H1 (cell line): ENCODE data around the gene ARHGAP8. TPM values are rescaled to one million over a fixed set of nuclear protein-coding genes. Genes with fewer than 3 reads are reported as not detected.

ENCODE experiments used
- CTCF ChIA-PET: fragments of 300-600 bp; sonication (Branson Sonifier 250); formaldehyde crosslinking; loops from one replicate; lab custom pipeline; 2021; ENCODE audit not compliant: partially characterized antibody; lab: Charles Lee
- POLR2A ChIA-PET: fragments of 300-600 bp; sonication (Branson Sonifier 250); formaldehyde crosslinking; loops from one replicate; lab custom pipeline; 2021; ENCODE audit warnings: inconsistent platforms; ENCODE audit not compliant: partially characterized antibody; lab: Charles Lee
- DNase-seq, 2 experiments: peaks; one replicate each; pipeline versions ENCODE4 v3.0.0 to v3.0.0-alpha.2; 2010 to 2022; ENCODE audit warnings: low spot score in 2 of 2, low read depth in 1 of 2, mixed read lengths in 1 of 2
- FAIRE-seq: peaks from 2 replicates; lab custom pipeline; 2011; peaks lifted over from hg19 to GRCh38; lab: Jason Lieb, UNC
- H2AFZ ChIP-seq: 2 replicates; pipeline ENCODE4 v1.8.1; 2012; ENCODE audit warnings: low read length, inconsistent platforms
- H2AK5ac ChIP-seq: 2 replicates; pipeline ENCODE4 v1.6.1; 2013; ENCODE audit warnings: low read depth, low read length
- H2BK120ac ChIP-seq: replicated peaks from 2 replicates; pipeline ENCODE3; 2013; ENCODE audit warnings: low read depth, low read length, inconsistent platforms
- H2BK12ac ChIP-seq: 2 replicates; pipeline ENCODE4 v1.6.1; 2013; ENCODE audit warnings: low read depth, low read length
- H2BK15ac ChIP-seq: 2 replicates; pipeline ENCODE4 v1.6.1; 2013; ENCODE audit warnings: low read length
- H2BK20ac ChIP-seq: 2 replicates; pipeline ENCODE4 v1.6.1; 2013; ENCODE audit warnings: low read length
- H2BK5ac ChIP-seq: 2 replicates; pipeline ENCODE4 v1.6.1; 2013; ENCODE audit warnings: low read depth, low read length
- H3K14ac ChIP-seq: 2 replicates; pipeline ENCODE4 v1.6.1; 2013; ENCODE audit warnings: inconsistent platforms; ENCODE audit not compliant: insufficient read length
- H3K18ac ChIP-seq: 2 replicates; pipeline ENCODE4 v1.6.1; 2013; ENCODE audit warnings: low read length; ENCODE audit errors: extremely low read depth
- H3K23ac ChIP-seq: 2 replicates; pipeline ENCODE4 v1.6.1; 2013; ENCODE audit warnings: inconsistent platforms; ENCODE audit not compliant: insufficient read length
- H3K23me2 ChIP-seq: 2 replicates; pipeline ENCODE4 v1.6.1; 2013; ENCODE audit warnings: low read depth, low read length
- H3K27ac ChIP-seq: 2 replicates; pipeline ENCODE4 v1.6.1; 2011; ENCODE audit warnings: low read depth, low read length, inconsistent platforms
- H3K27me3 ChIP-seq, 4 experiments: replicated peaks in 1 of 4; 1 replicate in 1 of 4; 2 replicates in 3 of 4; pipeline versions ENCODE4 v1.6.1 to v1.8.1; 2011 to 2013; ENCODE audit warnings: low read length in 3 of 4, mild to moderate bottlenecking in 3 of 4, inconsistent platforms in 2 of 4, mixed read lengths in 2 of 4, moderate library complexity in 1 of 4; ENCODE audit not compliant: control insufficient read depth in 3 of 4, insufficient read depth in 3 of 4; ENCODE audit errors: extremely low read depth in 1 of 4
- H3K36me3 ChIP-seq, 4 experiments: 2 replicates each; pipeline versions ENCODE4 v1.6.1 to v1.8.1; 2011 to 2013; ENCODE audit warnings: mild to moderate bottlenecking in 4 of 4, low read length in 3 of 4, moderate library complexity in 2 of 4, control low read depth in 1 of 4, inconsistent platforms in 1 of 4; ENCODE audit not compliant: insufficient read depth in 4 of 4, control insufficient read depth in 2 of 4
- H3K4ac ChIP-seq: replicated peaks from 2 replicates; pipeline ENCODE3; 2013; ENCODE audit warnings: low read length, low read depth, mixed read lengths, inconsistent platforms; ENCODE audit not compliant: insufficient read length
- H3K4me1 ChIP-seq, 4 experiments: replicated peaks in 1 of 4; 1 replicate in 1 of 4; 2 replicates in 3 of 4; pipeline versions ENCODE4 v1.6.1 to v1.8.1; 2011 to 2013; ENCODE audit warnings: low read length in 3 of 4, inconsistent platforms in 2 of 4, mixed read lengths in 1 of 4; ENCODE audit not compliant: insufficient read depth in 4 of 4, control insufficient read depth in 3 of 4
- H3K4me2 ChIP-seq, 2 experiments: 2 replicates each; pipeline versions ENCODE4 v1.6.1 to v1.8.1; 2011 to 2013; ENCODE audit warnings: low read depth in 2 of 2, low read length in 2 of 2, control low read depth in 1 of 2, inconsistent platforms in 1 of 2, mild to moderate bottlenecking in 1 of 2; ENCODE audit not compliant: insufficient read depth in 1 of 2
- H3K4me3 ChIP-seq, 4 experiments: fragments of 200-600, 300-600 bp in 1 of 4; sonication (generic), shearing (Covaris generic), sonication (Bioruptor Twin) in 1 of 4; 2 replicates each; pipeline versions ENCODE4 v1.5.1 to v1.8.1; 2011 to 2016; ENCODE audit warnings: low read length in 4 of 4, low read depth in 3 of 4, control low read depth in 2 of 4, inconsistent platforms in 2 of 4, mild to moderate bottlenecking in 2 of 4, mixed read lengths in 1 of 4, moderate library complexity in 1 of 4; ENCODE audit not compliant: insufficient read depth in 2 of 4; ENCODE audit errors: extremely low read depth in 1 of 4
- H3K56ac ChIP-seq: replicated peaks from 2 replicates; pipeline ENCODE3; 2013; ENCODE audit warnings: low read depth, mild to moderate bottlenecking, mixed read lengths, low read length, inconsistent platforms; ENCODE audit not compliant: insufficient read length
- H3K79me1 ChIP-seq: 2 replicates; pipeline ENCODE4 v1.6.1; 2013; ENCODE audit warnings: low read depth, low read length, control low read depth
- H3K79me2 ChIP-seq, 2 experiments: 2 replicates each; pipeline versions ENCODE4 v1.6.1 to v1.8.1; 2012 to 2013; ENCODE audit warnings: low read length in 2 of 2, mild to moderate bottlenecking in 2 of 2, inconsistent platforms in 1 of 2; ENCODE audit not compliant: insufficient read depth in 2 of 2, control insufficient read depth in 1 of 2
- H3K9ac ChIP-seq, 4 experiments: replicated peaks in 1 of 4; 1 replicate in 1 of 4; 2 replicates in 3 of 4; pipeline versions ENCODE4 v1.6.1 to v1.8.1; 2011 to 2013; ENCODE audit warnings: low read depth in 3 of 4, low read length in 3 of 4, control low read depth in 2 of 4, mild to moderate bottlenecking in 2 of 4, moderate library complexity in 2 of 4, inconsistent platforms in 1 of 4; ENCODE audit errors: extremely low read depth in 1 of 4
- H3K9me3 ChIP-seq, 2 experiments: 2 replicates each; pipeline versions ENCODE4 v1.6.1 to v1.8.1; 2012 to 2013; ENCODE audit warnings: mild to moderate bottlenecking in 2 of 2, moderate library complexity in 2 of 2, control low read depth in 1 of 2, inconsistent platforms in 1 of 2, low read depth in 1 of 2, low read length in 1 of 2, mixed read lengths in 1 of 2; ENCODE audit not compliant: insufficient read depth in 2 of 2
- H4K20me1 ChIP-seq, 2 experiments: replicated peaks in 1 of 2; 2 replicates each; pipeline versions ENCODE3 to v1.8.1; 2011 to 2013; ENCODE audit warnings: inconsistent platforms in 2 of 2, low read length in 2 of 2, mild to moderate bottlenecking in 1 of 2; ENCODE audit not compliant: insufficient read depth in 2 of 2, control insufficient read depth in 1 of 2
- H4K5ac ChIP-seq: 2 replicates; pipeline ENCODE4 v1.6.1; 2013; ENCODE audit warnings: low read length, low read depth, mixed read lengths, inconsistent platforms; ENCODE audit not compliant: insufficient read length
- H4K8ac ChIP-seq: 2 replicates; pipeline ENCODE4 v1.8.0; 2013; ENCODE audit warnings: mild to moderate bottlenecking, moderate library complexity, low read length, inconsistent platforms; ENCODE audit not compliant: insufficient read depth; ENCODE audit errors: extremely low read depth
- H4K91ac ChIP-seq: replicated peaks from 2 replicates; pipeline ENCODE3; 2013; ENCODE audit warnings: low read length, mixed read lengths, inconsistent platforms; ENCODE audit not compliant: insufficient read length
- BACH1 ChIP-seq: IDR thresholded peaks from 2 replicates; pipeline ENCODE4 v1.6.1; 2012; ENCODE audit warnings: low read length, improper control_type of control experiment
- CHD1 ChIP-seq: IDR thresholded peaks from 2 replicates; pipeline ENCODE4 v1.6.1; 2012; ENCODE audit warnings: low read depth, low read length, improper control_type of control experiment
- CHD2 ChIP-seq: IDR thresholded peaks from 2 replicates; pipeline ENCODE4 v1.6.1; 2012; ENCODE audit warnings: low read length, improper control_type of control experiment
- EP300 ChIP-seq, 2 experiments: IDR thresholded peaks; 1 replicate in 1 of 2; 2 replicates in 1 of 2; pipeline ENCODE4 v1.6.1; 2011 to 2012; ENCODE audit warnings: low read depth in 2 of 2, low read length in 2 of 2, mild to moderate bottlenecking in 2 of 2, borderline replicate concordance in 1 of 2, inconsistent platforms in 1 of 2, moderate library complexity in 1 of 2
- FOSL1 ChIP-seq: IDR thresholded peaks from 2 replicates; pipeline ENCODE4 v1.6.1; 2011; ENCODE audit warnings: mild to moderate bottlenecking, low read depth, low read length, moderate library complexity; ENCODE audit not compliant: insufficient read depth
- MAFK ChIP-seq: IDR thresholded peaks from 2 replicates; pipeline ENCODE4 v1.6.1; 2012; ENCODE audit warnings: low read depth, mild to moderate bottlenecking, improper control_type of control experiment, low read length
- MAX ChIP-seq: IDR thresholded peaks from 2 replicates; pipeline ENCODE4 v1.6.1; 2012; ENCODE audit warnings: inconsistent platforms
- SP1 ChIP-seq: IDR thresholded peaks from 2 replicates; pipeline ENCODE4 v1.6.1; 2011; ENCODE audit warnings: low read depth, low read length
- TAF1 ChIP-seq: IDR thresholded peaks from 2 replicates; pipeline ENCODE4 v1.6.1; 2011; ENCODE audit warnings: mild to moderate bottlenecking, low read depth, low read length
- TAF7 ChIP-seq: optimal IDR thresholded peaks from 2 replicates; pipeline ENCODE3; 2011; ENCODE audit warnings: low read depth, mild to moderate bottlenecking, inconsistent platforms, low read length, moderate library complexity, borderline replicate concordance
- TCF12 ChIP-seq: IDR thresholded peaks from 2 replicates; pipeline ENCODE4 v1.6.1; 2011; ENCODE audit warnings: low read depth, mild to moderate bottlenecking, low read length
- USF2 ChIP-seq: IDR thresholded peaks from 2 replicates; pipeline ENCODE4 v1.6.1; 2011; ENCODE audit warnings: low read length, improper control_type of control experiment
- YY1 ChIP-seq: IDR thresholded peaks from 2 replicates; pipeline ENCODE4 v1.6.1; 2011; ENCODE audit warnings: low read depth, mild to moderate bottlenecking, low read length
- WGBS, 2 experiments: shearing (Covaris generic) in 1 of 2; methylation state at CpG; one replicate each; pipeline versions ENCODE4 v1.1.6 to v1.1.7; 2013 to 2015; ENCODE audit warnings: low lambda C conversion rate in 2 of 2, mixed read lengths in 2 of 2, inconsistent platforms in 1 of 2, low coverage in 1 of 2, missing lambda C conversion rate in 1 of 2; ENCODE audit not compliant: insufficient replicate concordance in 2 of 2, insufficient coverage in 1 of 2, insufficient read length in 1 of 2; ENCODE audit errors: extremely low coverage in 1 of 2, missing lambda C conversion rate in 1 of 2; 5-methylcytosine and 5-hydroxymethylcytosine counted together
- polyA plus RNA-seq, 7 experiments: library from polyadenylated mRNA; depleted of rRNA in 3 of 7; stranded (reverse) in 5 of 7; unstranded in 2 of 7; fragments of >200 nt in 5 of 7; fragments of 200-250 nt in 2 of 7; gene quantifications; 1 replicate in 5 of 7; 2 replicates in 1 of 7; 4 replicates in 1 of 7; pipeline versions ENCODE4 v1.2.1 to v1.2.3, GENCODE V29; 2011 to 2013; ENCODE audit warnings: missing spikeins in 2 of 7, mixed read lengths in 2 of 7
- total RNA-seq: library from RNA; stranded (reverse); fragmentation: NEBNext Ultra II Directional; extraction: Animal tissue kit (Norgen Biotek cat#: 25700); gene quantifications from 2 replicates; pipeline ENCODE4 v1.2.1, GENCODE V29; 2021

ARHGAP8 gene
- total and polyA plus RNA-seq, 2 of the 8 experiments (the other 6 are each of a cell fraction or from before 2014, with no cell fraction given), result 35.6 to 47.7 TPM

GRCh38 chr22:44848791-44849420 lies 96.5 kb downstream of the ARHGAP8 start:
- Histone ChIP-seq H3K9me3 (no peaks in the 10 kb centered on the region), H3K36me3 (peaks cover 0 to 6% (median 1%) of the 10 kb centered on the region in 4 experiments; a peak in 3 of 8 replicates), H2BK20ac (no peak overlapping the region), H3K79me2 (no peaks in the 10 kb centered on the region), H3K27me3 (no peaks in the 10 kb centered on the region), H4K8ac (no peak overlapping the region), H3K79me1 (no peaks in the 10 kb centered on the region), H4K91ac (no peak overlapping the region), H3K4me3 (no peak overlapping the region), H2AK5ac (no peak overlapping the region), H3K18ac (no peak overlapping the region), H2BK120ac (no peak overlapping the region), H3K14ac (no peak overlapping the region), H3K23ac (no peak overlapping the region), H3K4ac (no peak overlapping the region), H2BK12ac (no peak overlapping the region), H4K5ac (no peak overlapping the region), H2BK15ac (no peak overlapping the region), H2BK5ac (no peak overlapping the region), H3K4me1 (no peaks in the 10 kb centered on the region), H3K4me2 (no peak overlapping the region), H3K56ac (no peak overlapping the region), H3K27ac (no peak overlapping the region), H3K23me2 (no peaks in the 10 kb centered on the region; the same call in 1 of the 2 replicates), H2AFZ (no peak overlapping the region), H3K9ac (no peak overlapping the region), H4K20me1 (no peaks in the 10 kb centered on the region)
- 94% methylated on average over 21 of the region's 21 CpGs; no CpG with 5 or more reads in 1 of the 2 experiments for WGBS, 2 experiments
- FAIRE-seq (no peak), DNase-seq (no peak)
- ChIA-PET CTCF (interaction anchor here (1.3 to 2.6 kb wide), 3 partner anchors 10 to 32 kb away, joined by 3 to 12 read pairs (median 3); no protein-coding TSS in a partner anchor), POLR2A (interaction anchor here (0.7 kb wide), 1 partner anchor 10 kb away, joined by 3 read pairs; no protein-coding TSS in a partner anchor)
- TF ChIP-seq EP300 (IDR thresholded peaks at IDR 0.05; ENCODE audit: borderline replicate concordance in 1 of 2, low read depth in 2 of 2, low read length in 2 of 2) (no peak), BACH1 (no peak), TAF1 (no peak), YY1 (no peak), MAX (no peak), CHD1 (no peak), FOSL1 (no peak), USF2 (no peak), SP1 (no peak), MAFK (no peak), CHD2 (no peak), TAF7 (no peak), TCF12 (no peak)
